Mammary epithelial cell (primary cell): ENCODE results near the gene IGFN1.

Source experiments
- CTCF ChIP-seq, 2 donors: IDR thresholded peaks in 1 of 2; conservative IDR thresholded peaks in 1 of 2; 2 replicates each; pipeline ENCODE4 v1.5.1; 2011 to 2012; ENCODE audit warnings: inconsistent platforms in 2 of 2, low read length in 2 of 2, mild to moderate bottlenecking in 2 of 2, control low read depth in 1 of 2, low read depth in 1 of 2; ENCODE audit not compliant: insufficient read depth in 1 of 2; ENCODE audit errors: extremely low read depth in 1 of 2
- EZH2 ChIP-seq: IDR thresholded peaks from 2 replicates; pipeline ENCODE4 v1.6.1; 2012; ENCODE audit warnings: low read length, inconsistent platforms, borderline replicate concordance

- no peak for TF ChIP-seq CTCF (conservative IDR thresholded peaks at IDR 0.05 in 1 of 2, IDR thresholded peaks at IDR 0.05 in 1 of 2; ENCODE audit: extremely low read depth in 1 of 2, insufficient read depth in 1 of 2, low read depth in 1 of 2, low read length in 2 of 2)
- TF ChIP-seq EZH2: no peak
These were observed 7.4 kb upstream of the IGFN1 start for GRCh38 chr1:201183209-201183608.
